Astrocyte (in vitro differentiated cells and primary cell): ENCODE results near the gene NDFIP2. TPM values are rescaled to one million over a fixed set of nuclear protein-coding genes. Genes with fewer than 3 reads are reported as not detected.

Source experiments
- DNase-seq: peaks from one replicate; pipeline ENCODE4 v3.0.0-alpha.2; 2010; ENCODE audit warnings: low read depth
- FAIRE-seq: peaks from 2 replicates; lab custom pipeline; 2011; peaks lifted over from hg19 to GRCh38; lab: Jason Lieb, UNC
- H2AFZ ChIP-seq: 2 replicates; pipeline ENCODE4 v1.6.0; 2012; ENCODE audit warnings: low read depth, low read length, inconsistent platforms
- H3K27ac ChIP-seq: 2 replicates; pipeline ENCODE4 v1.5.1; 2011; ENCODE audit warnings: low read depth, low read length, inconsistent platforms
- H3K27me3 ChIP-seq: 2 replicates; pipeline ENCODE4 v1.6.0; 2011; ENCODE audit warnings: low read length, inconsistent platforms; ENCODE audit not compliant: insufficient read depth
- H3K36me3 ChIP-seq: 2 replicates; pipeline ENCODE4 v1.5.1; 2011; ENCODE audit warnings: low read length, inconsistent platforms; ENCODE audit not compliant: insufficient read depth
- H3K4me1 ChIP-seq: 2 replicates; pipeline ENCODE4 v1.5.1; 2011; ENCODE audit warnings: low read length, inconsistent platforms; ENCODE audit not compliant: insufficient read depth
- H3K4me2 ChIP-seq: 2 replicates; pipeline ENCODE4 v1.6.0; 2012; ENCODE audit warnings: low read length, inconsistent platforms
- H3K4me3 ChIP-seq: 2 replicates; pipeline ENCODE4 v1.5.1; 2011; ENCODE audit warnings: low read depth, mild to moderate bottlenecking, low read length, inconsistent platforms; ENCODE audit not compliant: insufficient read depth
- H3K79me2 ChIP-seq: 2 replicates; pipeline ENCODE4 v1.6.0; 2012; ENCODE audit warnings: mild to moderate bottlenecking, low read length, inconsistent platforms; ENCODE audit not compliant: insufficient read depth
- H3K9ac ChIP-seq: 2 replicates; pipeline ENCODE4 v1.6.0; 2012; ENCODE audit warnings: mild to moderate bottlenecking, low read length, inconsistent platforms
- H3K9me3 ChIP-seq: 2 replicates; pipeline ENCODE4 v1.5.1; 2012; ENCODE audit warnings: low read depth, mild to moderate bottlenecking, low read length, inconsistent platforms; ENCODE audit not compliant: insufficient read depth
- H4K20me1 ChIP-seq: 2 replicates; pipeline ENCODE4 v1.6.0; 2012; ENCODE audit warnings: low read length, inconsistent platforms; ENCODE audit not compliant: insufficient read depth
- H3K27ac Mint-ChIP-seq: one replicate; pipeline ENCODE4 v1.8.0; 2021; ENCODE audit warnings: mild to moderate bottlenecking, mixed read lengths; ENCODE audit not compliant: unreplicated experiment
- H3K27me3 Mint-ChIP-seq: one replicate; pipeline ENCODE4 v1.8.0; 2021; ENCODE audit warnings: low read depth, mixed read lengths; ENCODE audit not compliant: unreplicated experiment
- H3K36me3 Mint-ChIP-seq: one replicate; pipeline ENCODE4 v1.8.0; 2021; ENCODE audit warnings: low read depth, mixed read lengths; ENCODE audit not compliant: unreplicated experiment
- H3K4me1 Mint-ChIP-seq: one replicate; pipeline ENCODE4 v1.8.0; 2021; ENCODE audit warnings: low read depth, mixed read lengths; ENCODE audit not compliant: unreplicated experiment
- H3K4me3 Mint-ChIP-seq: one replicate; pipeline ENCODE4 v1.8.0; 2021; ENCODE audit warnings: mild to moderate bottlenecking, moderate library complexity, mixed read lengths; ENCODE audit not compliant: unreplicated experiment
- H3K9me3 Mint-ChIP-seq: one replicate; pipeline ENCODE4 v1.8.0; 2021; ENCODE audit warnings: mild to moderate bottlenecking, mixed read lengths; ENCODE audit not compliant: unreplicated experiment
- CTCF ChIP-seq: IDR thresholded peaks from 2 replicates; pipeline ENCODE4 v1.5.1; 2011; ENCODE audit warnings: low read depth, mild to moderate bottlenecking, inconsistent platforms, low read length, moderate library complexity; ENCODE audit not compliant: insufficient read depth
- EZH2 ChIP-seq: IDR thresholded peaks from 2 replicates; pipeline ENCODE4 v1.6.1; 2012; ENCODE audit warnings: mild to moderate bottlenecking, low read length, inconsistent platforms; ENCODE audit not compliant: insufficient read depth
- total RNA-seq: library from RNA; stranded (reverse); gene quantifications from 2 replicates; pipeline ENCODE4 v1.2.1, GENCODE V29; 2021

The NDFIP2 gene
- total RNA-seq, 1 donor from 2014 or later = 90.5 TPM

GRCh38 chr13:79589603-79590393 is 108.8 kb downstream of the NDFIP2 start:
- peaks cover 3% of the 10 kb centered on the region for H3K4me1 ChIP-seq
- no peak for TF ChIP-seq CTCF
- TF ChIP-seq EZH2 = no peak
- peaks cover 9% of the 10 kb centered on the region for H3K4me1 Mint-ChIP-seq
- no peak overlapping the region for H3K4me3 ChIP-seq
- no peaks in the 10 kb centered on the region for H3K36me3 ChIP-seq
- H2AFZ ChIP-seq = no peak overlapping the region
- H3K9me3 ChIP-seq = no peaks in the 10 kb centered on the region
- H3K4me2 ChIP-seq = no peak overlapping the region
- no peaks in the 10 kb centered on the region for H3K27me3 Mint-ChIP-seq
- peaks cover 3% of the 10 kb centered on the region for H3K36me3 Mint-ChIP-seq
- H3K79me2 ChIP-seq = no peaks in the 10 kb centered on the region
- H3K9ac ChIP-seq = no peak overlapping the region
- H3K27me3 ChIP-seq = no peaks in the 10 kb centered on the region
- no peak overlapping the region for H3K27ac ChIP-seq
- DNase-seq (no peak), FAIRE-seq (no peak)
- peaks cover 9% of the 10 kb centered on the region for H3K9me3 Mint-ChIP-seq
- H3K27ac Mint-ChIP-seq = no peak overlapping the region
- no peak overlapping the region for H3K4me3 Mint-ChIP-seq
- no peaks in the 10 kb centered on the region for H4K20me1 ChIP-seq

GRCh38 chr13:79590394-79590676 is 109.4 kb downstream of the NDFIP2 start:
- H3K4me3 ChIP-seq = no peak overlapping the region
- Mint-ChIP-seq H3K9me3 (peaks cover 6% of the 10 kb centered on the region), H3K27ac (no peak overlapping the region), H3K36me3 (peaks cover 3% of the 10 kb centered on the region), H3K4me3 (no peak overlapping the region), H3K4me1 (peaks cover 9% of the 10 kb centered on the region), H3K27me3 (no peaks in the 10 kb centered on the region)
- H2AFZ ChIP-seq = no peak overlapping the region
- H3K4me1 ChIP-seq = peaks cover 3% of the 10 kb centered on the region
- no peaks in the 10 kb centered on the region for H3K79me2 ChIP-seq
- H3K36me3 ChIP-seq = no peaks in the 10 kb centered on the region
- DNase-seq = no peak
- H3K9me3 ChIP-seq = no peaks in the 10 kb centered on the region
- no peaks in the 10 kb centered on the region for H3K27me3 ChIP-seq
- H3K27ac ChIP-seq = no peak overlapping the region
- H4K20me1 ChIP-seq = no peaks in the 10 kb centered on the region
- TF ChIP-seq CTCF = no peak
- TF ChIP-seq EZH2 = no peak
- no peak overlapping the region for H3K4me2 ChIP-seq
- FAIRE-seq = no peak
- H3K9ac ChIP-seq = no peak overlapping the region

GRCh38 chr13:79591493-79591892 is 110.5 kb downstream of the NDFIP2 start:
- H3K9me3 ChIP-seq = no peaks in the 10 kb centered on the region
- FAIRE-seq (no peak), DNase-seq (no peak)
- Mint-ChIP-seq H3K4me1 (peaks cover 9% of the 10 kb centered on the region), H3K9me3 (peaks cover 3% of the 10 kb centered on the region), H3K27me3 (no peaks in the 10 kb centered on the region), H3K36me3 (no peaks in the 10 kb centered on the region), H3K4me3 (no peak overlapping the region), H3K27ac (no peak overlapping the region)
- H3K4me3 ChIP-seq = no peak overlapping the region
- H4K20me1 ChIP-seq = no peaks in the 10 kb centered on the region
- H3K9ac ChIP-seq = no peak overlapping the region
- no peaks in the 10 kb centered on the region for H3K79me2 ChIP-seq
- TF ChIP-seq EZH2 = no peak
- TF ChIP-seq CTCF = no peak
- no peak overlapping the region for H2AFZ ChIP-seq
- H3K27me3 ChIP-seq = no peaks in the 10 kb centered on the region
- no peak overlapping the region for H3K4me2 ChIP-seq
- no peak overlapping the region for H3K27ac ChIP-seq
- peaks cover 3% of the 10 kb centered on the region for H3K4me1 ChIP-seq
- H3K36me3 ChIP-seq = no peaks in the 10 kb centered on the region
